ENCODE data around the gene OR5A1. TPM values are rescaled to one million over a fixed set of nuclear protein-coding genes. Genes with fewer than 3 reads are reported as not detected.

The OR5A1 gene
- not detected for total RNA-seq
- long read RNA-seq: 0 reads

- no peak within 1 kb of the TSS for H3K4me3 ChIP-seq
- H3K4me1 ChIP-seq: no peaks in the 10 kb centered on the region
- ATAC-seq (no peak), DNase-seq (no peak)
- no peaks in the 10 kb centered on the region for H3K36me3 ChIP-seq
- no peak for TF ChIP-seq POLR2A (IDR thresholded peaks at IDR 0.05)
- TF ChIP-seq, protein P1, sequence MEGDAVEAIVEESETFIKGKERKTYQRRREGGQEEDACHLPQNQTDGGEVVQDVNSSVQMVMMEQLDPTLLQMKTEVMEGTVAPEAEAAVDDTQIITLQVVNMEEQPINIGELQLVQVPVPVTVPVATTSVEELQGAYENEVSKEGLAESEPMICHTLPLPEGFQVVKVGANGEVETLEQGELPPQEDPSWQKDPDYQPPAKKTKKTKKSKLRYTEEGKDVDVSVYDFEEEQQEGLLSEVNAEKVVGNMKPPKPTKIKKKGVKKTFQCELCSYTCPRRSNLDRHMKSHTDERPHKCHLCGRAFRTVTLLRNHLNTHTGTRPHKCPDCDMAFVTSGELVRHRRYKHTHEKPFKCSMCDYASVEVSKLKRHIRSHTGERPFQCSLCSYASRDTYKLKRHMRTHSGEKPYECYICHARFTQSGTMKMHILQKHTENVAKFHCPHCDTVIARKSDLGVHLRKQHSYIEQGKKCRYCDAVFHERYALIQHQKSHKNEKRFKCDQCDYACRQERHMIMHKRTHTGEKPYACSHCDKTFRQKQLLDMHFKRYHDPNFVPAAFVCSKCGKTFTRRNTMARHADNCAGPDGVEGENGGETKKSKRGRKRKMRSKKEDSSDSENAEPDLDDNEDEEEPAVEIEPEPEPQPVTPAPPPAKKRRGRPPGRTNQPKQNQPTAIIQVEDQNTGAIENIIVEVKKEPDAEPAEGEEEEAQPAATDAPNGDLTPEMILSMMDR (IDR thresholded peaks at IDR 0.05): no peak
- H3K27ac ChIP-seq: no peak within 1 kb of the TSS
- intact Hi-C loops (cut with DNase I): no loop called here
- WGBS (ENCODE audit: insufficient coverage, low coverage, low lambda C conversion rate, missing lambda C conversion rate): 55% methylated on average over 3 of the region's 3 CpGs
- H3K9me3 ChIP-seq: no peaks in the 10 kb centered on the region
- H3K27me3 ChIP-seq: no peaks in the 10 kb centered on the region
Observed at GRCh38 chr11:59436169-59436568, at the start of gene OR5A1. Gene OR5A1 (plus strand): TSS chr11:59436469. CDS start chr11:59443169, 6,700 bp downstream.

DNA sequence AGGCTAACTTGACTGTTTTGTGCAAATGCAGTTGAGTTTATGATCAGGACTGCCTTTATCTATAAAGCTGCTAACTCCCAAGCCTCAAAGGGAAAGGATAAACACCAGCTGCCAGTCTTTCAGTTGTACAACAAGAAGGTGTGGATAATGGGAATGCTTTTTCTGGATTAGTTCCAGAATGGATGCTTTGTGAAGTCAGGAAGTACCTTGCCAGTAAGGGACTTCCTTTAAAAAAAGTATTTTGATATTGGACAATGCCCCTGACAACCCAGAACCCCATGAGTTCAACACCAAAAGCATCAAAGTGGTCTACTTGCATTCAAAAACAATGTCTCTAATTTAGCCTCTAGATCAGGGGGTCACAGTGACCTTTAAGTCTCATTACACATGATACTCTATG is 42.1 kb upstream of the OR5A1 start:
- ATAC-seq: no peak
- H3K27ac ChIP-seq: no peak overlapping the region
- intact Hi-C loops (cut with DNase I): no loop called here
- no peak overlapping the region for H3K4me3 ChIP-seq
- H3K9me3 ChIP-seq: no peaks in the 10 kb centered on the region
- no peaks in the 10 kb centered on the region for H3K4me1 ChIP-seq
- H3K27me3 ChIP-seq: no peaks in the 10 kb centered on the region
- DNase-seq: no peak
- no peak for TF ChIP-seq POLR2A (IDR thresholded peaks at IDR 0.05)
- TF ChIP-seq, protein P1 (IDR thresholded peaks at IDR 0.05): no peak
- no peaks in the 10 kb centered on the region for H3K36me3 ChIP-seq

- intact Hi-C loops (cut with DNase I): no loop called here
- DNase-seq (no peak), ATAC-seq (peak; percentile 60 to 83 (median 78))
- WGBS (ENCODE audit: insufficient coverage, low coverage, low lambda C conversion rate, missing lambda C conversion rate): 39% methylated on average over 3 of the region's 3 CpGs
- Histone ChIP-seq H3K27ac (peak overlapping the region; percentile 13 to 72 (median 42)), H3K4me3 (peak overlapping the region in 1 of 3 donors; percentile 9), H3K4me1 (peaks cover 0 to 23% (median 11%) of the 10 kb centered on the region in 4 donors), H3K9me3 (no peaks in the 10 kb centered on the region), H3K36me3 (no peaks in the 10 kb centered on the region), H3K27me3 (no peaks in the 10 kb centered on the region)
- no peak for TF ChIP-seq POLR2A (IDR thresholded peaks at IDR 0.05)
- TF ChIP-seq, protein P1 (IDR thresholded peaks at IDR 0.05): no peak
Observed at GRCh38 chr11:59400461-59401261, 35.6 kb upstream of the OR5A1 start.

DNA sequence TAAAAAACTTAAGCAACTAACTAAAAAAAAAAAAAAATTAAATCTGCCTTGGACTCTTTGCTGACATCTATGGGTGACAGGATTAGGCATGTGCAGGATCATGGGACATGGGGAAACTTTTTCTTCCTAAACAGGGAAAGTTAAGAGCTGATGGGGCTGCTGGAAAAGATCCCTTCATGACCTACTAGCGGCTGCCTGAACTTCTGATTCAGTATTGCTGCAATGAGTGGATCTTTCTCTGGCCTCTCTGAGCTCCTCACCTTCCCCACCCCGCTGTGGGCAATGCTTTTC is 35.1 kb upstream of the OR5A1 start:
- H3K4me3 ChIP-seq: peak overlapping the region in 1 of 3 donors; percentile 9
- TF ChIP-seq, protein P1 (IDR thresholded peaks at IDR 0.05): peak; percentile 11 to 40 (median 30)
- TF ChIP-seq POLR2A (IDR thresholded peaks at IDR 0.05): no peak
- peak; percentile 49 to 75 (median 62) for ATAC-seq
- DNase-seq: no peak
- WGBS (ENCODE audit: insufficient coverage, low coverage, low lambda C conversion rate, missing lambda C conversion rate): 52% methylated on average over 2 of the region's 2 CpGs
- H3K4me1 ChIP-seq: peaks cover 0 to 23% (median 11%) of the 10 kb centered on the region in 4 donors
- intact Hi-C loops (cut with DNase I): no loop called here
- H3K27ac ChIP-seq: peak overlapping the region; percentile 13 to 72 (median 42)
- no peaks in the 10 kb centered on the region for H3K27me3 ChIP-seq
- no peaks in the 10 kb centered on the region for H3K36me3 ChIP-seq
- no peaks in the 10 kb centered on the region for H3K9me3 ChIP-seq
